BJ (cell line): ENCODE data around the gene CENPP. TPM values are rescaled to one million over a fixed set of nuclear protein-coding genes. Genes with fewer than 3 reads are reported as not detected.

Experiments used
- CTCF ChIA-PET: fragments of 350-600 bp; formaldehyde crosslinking; extraction: SDS; loops from one replicate; lab custom pipeline; 2021; ENCODE audit warnings: antibody characterized with exemption, inconsistent platforms; lab: Yijun Ruan, JAX
- POLR2A ChIA-PET: fragments of 300-600 bp; sonication (Branson Sonifier 250); formaldehyde crosslinking; extraction: SDS; loops from one replicate; lab custom pipeline; 2021; ENCODE audit warnings: antibody characterized with exemption; lab: Charles Lee
- DNase-seq: peaks from one replicate; pipeline ENCODE4 v3.0.0-alpha.2; 2011; ENCODE audit warnings: low read depth
- H3K27me3 ChIP-seq: 2 replicates; pipeline ENCODE4 v1.6.0; 2011; ENCODE audit warnings: low read length; ENCODE audit not compliant: control insufficient read depth, insufficient read depth
- H3K36me3 ChIP-seq: 2 replicates; pipeline ENCODE4 v1.5.1; 2011; ENCODE audit warnings: low read length; ENCODE audit not compliant: control insufficient read depth, insufficient read depth
- H3K4me3 ChIP-seq: 2 replicates; pipeline ENCODE4 v1.5.1; 2011; ENCODE audit warnings: low read depth, mild to moderate bottlenecking, control low read depth, low read length
- CTCF ChIP-seq: IDR thresholded peaks from 2 replicates; pipeline ENCODE4 v1.5.1; 2011; ENCODE audit warnings: low read depth, mild to moderate bottlenecking, control low read depth, inconsistent platforms, low read length, moderate library complexity; ENCODE audit not compliant: insufficient read depth
- polyA plus RNA-seq: library from polyadenylated mRNA; depleted of rRNA; stranded (reverse); fragments of >200 nt; gene quantifications from 2 replicates; pipeline ENCODE4 v1.2.3, GENCODE V29; 2011

Gene CENPP
- polyA plus RNA-seq, 1 experiment: 1.3 TPM

- ChIA-PET POLR2A (no interaction called here), CTCF (no interaction called here)
- TF ChIP-seq CTCF: no peak
- Histone ChIP-seq H3K27me3 (no peaks in the 10 kb centered on the region), H3K4me3 (no peak overlapping the region), H3K36me3 (no peaks in the 10 kb centered on the region)
- DNase-seq: no peak
Measured at GRCh38 chr9:92429836-92430235, 104.1 kb downstream of the CENPP start.

- CTCF ChIA-PET: interaction anchor here (0.6 to 1.4 kb wide), 3 partner anchors 11 to 202 kb away, joined by 3 to 4 read pairs (median 3); no protein-coding TSS in a partner anchor
- POLR2A ChIA-PET: no interaction called here
- no peak for TF ChIP-seq CTCF
- Histone ChIP-seq H3K36me3 (no peaks in the 10 kb centered on the region), H3K27me3 (no peaks in the 10 kb centered on the region), H3K4me3 (no peak overlapping the region)
- DNase-seq: no peak
Measured at GRCh38 chr9:92432350-92432749, 106.6 kb downstream of the CENPP start.

GRCh38 chr9:92432972-92433548 lies 107.3 kb downstream of the CENPP start:
- Histone ChIP-seq H3K27me3 (no peaks in the 10 kb centered on the region), H3K4me3 (no peak overlapping the region), H3K36me3 (no peaks in the 10 kb centered on the region)
- POLR2A ChIA-PET: no interaction called here
- no peak for TF ChIP-seq CTCF
- CTCF ChIA-PET: no interaction called here
- DNase-seq: no peak

- CTCF ChIA-PET: no interaction called here
Measured at GRCh38 chr9:92435263-92435662, 109.5 kb downstream of the CENPP start.

More at GRCh38 chr9:92435263-92435662, 109.5 kb downstream of the CENPP start:
- H3K36me3 ChIP-seq: no peaks in the 10 kb centered on the region
- no peak for DNase-seq
- TF ChIP-seq CTCF: no peak
- POLR2A ChIA-PET: no interaction called here
- H3K4me3 ChIP-seq: no peak overlapping the region
- no peaks in the 10 kb centered on the region for H3K27me3 ChIP-seq
